Calu3 (cell line): ENCODE results near the gene TUBA4B. TPM values are rescaled to one million over a fixed set of nuclear protein-coding genes. Genes with fewer than 3 reads are reported as not detected.

ENCODE experiments used
- BruUV-seq: library from RNA; stranded (reverse); fragments of 400-500 nt; replicated peaks from 2 replicates; lab custom pipeline; 2021; lab: Mats Ljungman, UMichigan
- CTCF ChIA-PET: fragments of 300-600 bp; sonication (Branson Sonifier 250); formaldehyde crosslinking; loops from one replicate; lab custom pipeline; 2022; ENCODE audit warnings: antibody characterized with exemption; lab: Charles Lee
- DNase-seq: peaks from one replicate; pipeline ENCODE4 v3.0.0; 2022
- H3K27ac Mint-ChIP-seq: one replicate; pipeline ENCODE4 v1.8.0; 2022; ENCODE audit warnings: mixed read lengths; ENCODE audit not compliant: unreplicated experiment
- H3K27me3 Mint-ChIP-seq: one replicate; pipeline ENCODE4 v1.8.0; 2022; ENCODE audit warnings: mixed read lengths; ENCODE audit not compliant: unreplicated experiment
- H3K36me3 Mint-ChIP-seq: one replicate; pipeline ENCODE4 v1.8.0; 2022; ENCODE audit warnings: mild to moderate bottlenecking, moderate library complexity, mixed read lengths; ENCODE audit not compliant: insufficient read depth, unreplicated experiment
- H3K4me1 Mint-ChIP-seq: one replicate; pipeline ENCODE4 v1.8.0; 2022; ENCODE audit warnings: mild to moderate bottlenecking, low read depth, mixed read lengths; ENCODE audit not compliant: unreplicated experiment
- H3K4me3 Mint-ChIP-seq: one replicate; pipeline ENCODE4 v1.8.0; 2022; ENCODE audit warnings: mild to moderate bottlenecking, low read depth, moderate library complexity, mixed read lengths; ENCODE audit not compliant: unreplicated experiment
- H3K9me3 Mint-ChIP-seq: one replicate; pipeline ENCODE4 v1.8.0; 2022; ENCODE audit warnings: low read depth, mixed read lengths; ENCODE audit not compliant: unreplicated experiment
- intact Hi-C: fragments of 100-400 bp; cut with micrococcal nuclease; formaldehyde crosslinking; loops from one replicate; pipeline ENCODE4 v1.10.0; 2022; ENCODE audit not compliant: unreplicated experiment
- total RNA-seq: library from RNA; stranded (reverse); gene quantifications from 2 replicates; pipeline ENCODE4 v1.2.3, GENCODE V29; 2022
- TF ChIP-seq, protein P1 (sequence below): fragments of 200-600 bp; IDR thresholded peaks from one replicate; pipeline ENCODE4 v1.8.0; 2022; ENCODE audit warnings: antibody characterized with exemption; ENCODE audit not compliant: unreplicated experiment

Gene TUBA4B
- total RNA-seq, 1 experiment from 2014 or later, result not detected

DNA sequence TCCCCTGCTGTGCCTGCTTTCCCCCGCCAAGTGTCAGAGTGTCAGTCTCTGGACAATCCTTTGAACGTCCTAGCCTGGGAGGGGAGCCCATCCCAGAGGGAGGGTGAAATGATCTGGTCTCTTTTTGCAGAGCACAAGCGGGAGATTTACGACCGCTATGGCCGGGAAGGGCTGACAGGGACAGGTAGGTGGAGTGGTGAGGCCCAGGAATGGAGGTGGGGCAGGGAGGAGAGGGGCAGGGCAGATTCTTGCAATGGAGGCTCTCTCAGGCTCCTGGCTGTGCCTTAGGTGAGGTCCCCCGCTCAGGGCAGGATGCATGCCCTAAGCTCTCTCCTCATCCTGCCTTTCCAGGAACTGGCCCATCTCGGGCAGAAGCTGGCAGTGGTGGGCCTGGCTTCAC is 28.5 kb downstream of the TUBA4B start:
- H3K27ac Mint-ChIP-seq, result no peak overlapping the region
- intact Hi-C loops, result no loop called here
- DNase-seq, result no peak
- H3K4me1 Mint-ChIP-seq, result peaks cover 39% of the 10 kb centered on the region
- H3K36me3 Mint-ChIP-seq, result peaks cover 35% of the 10 kb centered on the region
- TF ChIP-seq, protein P1, sequence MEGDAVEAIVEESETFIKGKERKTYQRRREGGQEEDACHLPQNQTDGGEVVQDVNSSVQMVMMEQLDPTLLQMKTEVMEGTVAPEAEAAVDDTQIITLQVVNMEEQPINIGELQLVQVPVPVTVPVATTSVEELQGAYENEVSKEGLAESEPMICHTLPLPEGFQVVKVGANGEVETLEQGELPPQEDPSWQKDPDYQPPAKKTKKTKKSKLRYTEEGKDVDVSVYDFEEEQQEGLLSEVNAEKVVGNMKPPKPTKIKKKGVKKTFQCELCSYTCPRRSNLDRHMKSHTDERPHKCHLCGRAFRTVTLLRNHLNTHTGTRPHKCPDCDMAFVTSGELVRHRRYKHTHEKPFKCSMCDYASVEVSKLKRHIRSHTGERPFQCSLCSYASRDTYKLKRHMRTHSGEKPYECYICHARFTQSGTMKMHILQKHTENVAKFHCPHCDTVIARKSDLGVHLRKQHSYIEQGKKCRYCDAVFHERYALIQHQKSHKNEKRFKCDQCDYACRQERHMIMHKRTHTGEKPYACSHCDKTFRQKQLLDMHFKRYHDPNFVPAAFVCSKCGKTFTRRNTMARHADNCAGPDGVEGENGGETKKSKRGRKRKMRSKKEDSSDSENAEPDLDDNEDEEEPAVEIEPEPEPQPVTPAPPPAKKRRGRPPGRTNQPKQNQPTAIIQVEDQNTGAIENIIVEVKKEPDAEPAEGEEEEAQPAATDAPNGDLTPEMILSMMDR, result no peak
- BruUV-seq, result no TSS peak
- H3K4me3 Mint-ChIP-seq, result no peak overlapping the region
- no peaks in the 10 kb centered on the region for H3K9me3 Mint-ChIP-seq
- CTCF ChIA-PET, result interaction anchor here (1.0 to 1.4 kb wide), 2 partner anchors 13 to 27 kb away, joined by 3 read pairs; partner anchors contain the start of gene TUBA4A
- no peaks in the 10 kb centered on the region for H3K27me3 Mint-ChIP-seq

GRCh38 chr2:219282375-219282774 is 29.3 kb downstream of the TUBA4B start:
- BruUV-seq, result no TSS peak
- H3K27me3 Mint-ChIP-seq, result no peaks in the 10 kb centered on the region
- DNase-seq, result no peak
- TF ChIP-seq, protein P1, result no peak
- intact Hi-C loops, result no loop called here
- H3K4me3 Mint-ChIP-seq, result no peak overlapping the region
- H3K4me1 Mint-ChIP-seq, result peaks cover 34% of the 10 kb centered on the region
- H3K9me3 Mint-ChIP-seq, result no peaks in the 10 kb centered on the region
- CTCF ChIA-PET, result interaction anchor here (1.4 kb wide), 1 partner anchor 28 kb away, joined by 3 read pairs; the partner anchor contains the start of gene TUBA4A
- H3K36me3 Mint-ChIP-seq, result peaks cover 35% of the 10 kb centered on the region
- H3K27ac Mint-ChIP-seq, result no peak overlapping the region

- no TSS peak for BruUV-seq
- CTCF ChIA-PET, result no interaction called here
- peaks cover 28% of the 10 kb centered on the region for H3K36me3 Mint-ChIP-seq
- no peak overlapping the region for H3K4me3 Mint-ChIP-seq
- no peak overlapping the region for H3K27ac Mint-ChIP-seq
- no peak for DNase-seq
- H3K27me3 Mint-ChIP-seq, result no peaks in the 10 kb centered on the region
- no peaks in the 10 kb centered on the region for H3K9me3 Mint-ChIP-seq
- H3K4me1 Mint-ChIP-seq, result peaks cover 28% of the 10 kb centered on the region
- intact Hi-C loops, result no loop called here
- TF ChIP-seq, protein P1, result no peak
Observed at GRCh38 chr2:219282943-219283581, 30.0 kb downstream of the TUBA4B start.

- H3K27me3 Mint-ChIP-seq, result peaks cover 2% of the 10 kb centered on the region
- no TSS peak for BruUV-seq
- CTCF ChIA-PET, result no interaction called here
- no peak for DNase-seq
- no peak overlapping the region for H3K27ac Mint-ChIP-seq
- TF ChIP-seq, protein P1, result no peak
- intact Hi-C loops, result no loop called here
- no peaks in the 10 kb centered on the region for H3K9me3 Mint-ChIP-seq
- H3K4me1 Mint-ChIP-seq, result peaks cover 19% of the 10 kb centered on the region
- no peak overlapping the region for H3K4me3 Mint-ChIP-seq
- peaks cover 14% of the 10 kb centered on the region for H3K36me3 Mint-ChIP-seq
Observed at GRCh38 chr2:219284501-219285372, 31.7 kb downstream of the TUBA4B start.
